ENCODE data around the gene NRCAM.

GRCh38 chr7:108114117-108114841, 342.0 kb downstream of the NRCAM start:
- TF ChIP-seq CTCF (IDR thresholded peaks at IDR 0.05; ENCODE audit: insufficient read depth, low read depth, low read length) (peak; percentile 31), EZH2 (IDR thresholded peaks at IDR 0.05; ENCODE audit: insufficient read depth, low read length) (no peak)
